HG02852 (cell line): ENCODE data around the gene CCL17.
A peak's percentile ranks its signal among the peaks of the same experiment; 100 is the strongest.
"Not testable (repeated sequence)": the region's sequence is repeated elsewhere in the genome, so short reads cannot be mapped to it uniquely, and the experiment has no call there.

Source experiments
- ATAC-seq: cut with Tn5 transposase; IDR thresholded peaks from one replicate; pipeline ENCODE4 v1.9.1; 2021; ENCODE audit warnings: mild to moderate bottlenecking, moderate library complexity; ENCODE audit not compliant: unreplicated experiment

Gene CCL17

DNA sequence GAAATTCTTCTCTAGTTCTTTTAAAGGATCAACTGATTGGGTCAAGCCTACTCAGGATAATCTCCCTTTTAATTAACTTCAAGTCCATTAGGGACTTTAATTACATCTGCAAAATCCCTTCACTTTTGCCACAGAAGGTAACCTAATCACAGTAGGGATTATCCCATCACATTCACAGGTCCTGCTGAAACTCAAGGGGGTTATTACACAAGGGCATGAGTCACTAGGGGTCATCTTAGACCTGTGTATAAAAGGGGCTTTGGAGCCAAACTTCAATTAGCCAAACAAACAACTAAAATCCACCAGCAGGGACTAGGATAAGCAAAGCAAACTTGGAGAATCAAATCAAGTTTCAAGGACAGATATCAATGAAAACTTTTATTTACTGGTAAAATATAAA lies 23.3 kb downstream of the CCL17 start:
- no peak for ATAC-seq

DNA sequence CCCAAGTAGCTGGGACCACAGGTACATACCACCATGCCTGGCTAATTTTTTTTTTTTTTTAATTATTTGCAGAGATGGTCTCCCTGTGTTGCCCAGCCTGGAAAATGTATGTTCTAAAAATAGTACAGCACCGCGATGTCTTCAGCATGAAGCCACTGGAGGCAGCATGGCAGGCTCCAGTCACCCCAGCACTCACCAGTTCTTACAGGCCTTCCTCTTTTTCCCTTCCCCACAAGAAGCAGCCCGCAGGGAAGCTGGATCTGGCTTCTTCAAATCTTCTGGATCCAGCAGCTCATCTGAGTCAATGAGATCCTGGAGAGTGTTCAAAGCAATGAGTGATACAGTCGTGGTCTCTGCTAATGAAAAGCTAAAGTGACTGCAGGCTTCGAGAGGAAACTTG lies 26.4 kb downstream of the CCL17 start:
- ATAC-seq: no peak

DNA sequence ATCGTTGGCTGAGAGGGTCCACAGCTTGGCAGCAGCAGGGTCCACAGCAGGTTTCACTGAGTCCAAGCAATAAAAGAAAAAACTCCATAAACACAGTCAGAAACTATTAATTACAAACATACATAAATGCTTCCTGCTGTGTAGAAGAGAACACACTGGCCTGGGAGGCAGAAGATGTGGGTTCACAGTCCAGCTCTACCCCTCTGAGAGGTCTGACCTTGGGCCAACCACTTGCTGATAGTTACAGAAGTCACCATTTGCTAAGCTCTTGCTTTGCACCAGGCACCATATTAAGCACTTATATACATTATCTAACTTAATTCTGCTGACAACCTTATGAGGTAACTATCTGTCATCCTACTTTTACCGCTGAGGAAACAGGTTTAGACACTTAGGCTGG lies 27.9 kb downstream of the CCL17 start:
- no peak for ATAC-seq

DNA sequence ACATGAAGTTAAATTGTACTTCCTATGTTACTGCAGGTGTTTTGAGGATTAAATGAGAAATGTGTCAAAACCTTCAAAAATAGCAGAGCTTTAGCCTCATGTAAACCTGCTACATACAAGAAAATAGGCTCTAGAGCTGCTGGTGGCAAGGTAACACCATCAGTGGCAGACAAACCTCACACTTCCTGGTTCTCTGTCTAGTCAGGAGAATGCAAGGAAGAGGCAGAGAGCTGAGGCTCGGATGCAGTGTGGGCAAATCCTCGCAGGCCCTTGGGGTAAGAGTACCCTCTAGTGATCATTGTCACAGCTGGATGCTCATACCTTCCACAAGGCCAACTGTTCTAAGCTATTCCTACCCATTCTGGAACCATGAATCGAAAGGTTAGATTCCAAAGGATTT lies 28.4 kb downstream of the CCL17 start:
- ATAC-seq: no peak

DNA sequence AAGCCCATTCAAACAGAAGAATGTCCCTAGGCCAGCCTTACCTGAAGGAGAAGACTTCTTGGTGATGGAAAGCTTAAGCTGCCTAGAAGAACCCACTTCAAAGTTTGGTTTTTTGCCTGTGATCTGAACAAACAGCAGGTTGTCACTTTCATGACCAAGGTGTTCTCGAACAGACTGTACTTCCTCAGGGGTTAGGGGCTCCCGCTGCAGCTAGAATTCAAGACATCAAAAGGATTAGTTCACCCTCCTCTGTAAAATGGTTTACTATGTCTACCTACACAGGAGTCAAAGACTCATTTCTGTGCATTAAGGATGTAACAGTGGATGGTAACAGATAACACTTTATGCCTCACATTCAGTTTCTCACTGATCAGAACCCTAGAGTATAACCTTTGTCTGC lies 29.4 kb downstream of the CCL17 start:
- no peak for ATAC-seq

DNA sequence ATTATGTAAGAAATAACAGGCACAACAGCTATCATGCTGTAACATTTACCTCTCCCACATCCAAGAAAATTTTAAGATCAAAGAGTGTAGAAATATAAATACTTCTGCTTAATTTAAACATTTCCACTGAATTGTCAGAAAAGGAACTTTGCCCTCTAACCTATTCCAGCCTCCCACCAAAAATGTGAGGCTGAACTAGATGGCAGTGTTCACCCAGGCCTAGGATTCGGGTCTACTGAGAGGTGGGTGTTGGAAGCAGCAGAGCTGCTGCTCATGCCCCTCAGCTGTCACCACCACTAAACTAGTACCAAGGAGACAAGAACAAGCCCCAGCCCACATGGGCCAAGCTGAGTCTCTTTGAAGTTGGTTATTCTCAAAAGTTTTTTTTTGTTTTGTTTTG lies 31.3 kb downstream of the CCL17 start:
- ATAC-seq: no peak

DNA sequence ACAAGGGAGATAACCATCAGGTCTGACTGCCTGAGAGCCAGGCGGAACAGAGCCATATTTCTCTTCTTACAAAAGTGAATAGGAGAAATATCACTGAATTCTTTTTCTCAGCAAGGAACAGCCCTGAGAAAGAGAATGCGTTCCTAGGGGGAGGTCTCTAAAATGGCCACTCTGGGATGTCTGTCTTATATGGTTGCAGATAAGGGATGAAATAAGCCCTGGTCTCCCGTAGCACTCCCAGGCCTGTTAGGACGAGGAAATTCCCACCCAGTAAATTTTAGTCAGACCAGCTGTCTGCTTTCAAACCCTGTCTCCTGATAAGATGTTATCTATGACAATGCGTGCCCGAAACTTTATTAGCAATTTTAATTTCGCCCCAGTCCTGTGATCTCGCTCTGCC lies 35.4 kb downstream of the CCL17 start:
- not testable (repeated sequence) for ATAC-seq

DNA sequence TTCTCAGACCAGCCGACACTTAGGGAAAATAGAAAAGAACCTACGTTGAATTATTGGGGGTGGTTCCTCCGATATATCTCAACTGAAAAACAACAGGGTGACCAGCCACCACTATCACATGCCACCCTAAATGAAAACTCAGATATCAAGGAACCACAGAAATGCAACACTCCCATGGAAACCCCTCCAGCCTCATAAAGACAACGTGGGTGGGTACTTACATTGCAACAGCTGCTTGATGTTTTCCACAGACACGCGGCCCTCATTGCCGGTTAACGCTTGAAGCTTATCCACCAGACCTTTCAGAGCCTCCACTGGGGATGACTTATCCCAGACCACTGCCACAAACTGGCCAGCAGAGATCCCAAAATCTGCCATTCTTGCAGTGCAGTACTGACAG lies 36.0 kb downstream of the CCL17 start:
- ATAC-seq: not testable (repeated sequence)

DNA sequence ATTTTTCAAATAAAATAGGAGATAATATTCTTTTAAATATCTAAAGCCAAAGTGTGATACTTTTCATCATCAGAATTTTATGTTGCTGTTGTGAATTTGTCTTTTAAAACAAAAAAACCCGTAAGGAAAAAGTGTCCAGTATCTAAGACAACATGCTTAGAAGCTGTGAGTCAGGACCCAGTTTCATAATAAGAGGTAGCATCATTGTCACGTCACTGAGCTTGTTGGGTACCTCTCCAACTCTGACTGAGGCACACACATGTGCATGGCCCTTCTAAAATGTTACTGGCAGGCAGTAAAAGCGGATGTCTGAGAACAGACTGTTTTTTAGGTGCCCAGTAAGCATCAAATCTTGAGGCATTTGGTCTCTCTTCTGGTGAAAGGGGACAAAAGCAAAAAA lies 40.1 kb downstream of the CCL17 start:
- no peak for ATAC-seq

DNA sequence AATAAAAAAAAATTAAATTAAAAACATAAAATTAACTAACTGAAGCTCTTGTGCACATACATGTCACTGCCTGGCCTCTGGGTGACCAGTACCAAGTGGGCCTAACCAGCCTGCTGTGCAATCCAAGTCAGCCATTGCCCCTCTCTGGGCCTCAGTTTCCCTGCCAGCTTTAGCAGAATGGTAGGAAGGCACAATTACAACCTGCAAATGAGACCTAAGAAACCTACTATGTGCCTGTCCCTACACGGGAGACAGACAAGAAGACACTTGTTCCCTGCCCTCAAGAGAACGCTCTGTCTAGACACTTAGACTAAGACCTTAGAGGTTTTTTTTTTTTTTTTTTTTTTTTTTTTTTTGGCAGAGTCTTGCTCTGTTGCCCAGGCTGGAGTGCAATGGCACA lies 40.9 kb downstream of the CCL17 start:
- ATAC-seq: no peak

DNA sequence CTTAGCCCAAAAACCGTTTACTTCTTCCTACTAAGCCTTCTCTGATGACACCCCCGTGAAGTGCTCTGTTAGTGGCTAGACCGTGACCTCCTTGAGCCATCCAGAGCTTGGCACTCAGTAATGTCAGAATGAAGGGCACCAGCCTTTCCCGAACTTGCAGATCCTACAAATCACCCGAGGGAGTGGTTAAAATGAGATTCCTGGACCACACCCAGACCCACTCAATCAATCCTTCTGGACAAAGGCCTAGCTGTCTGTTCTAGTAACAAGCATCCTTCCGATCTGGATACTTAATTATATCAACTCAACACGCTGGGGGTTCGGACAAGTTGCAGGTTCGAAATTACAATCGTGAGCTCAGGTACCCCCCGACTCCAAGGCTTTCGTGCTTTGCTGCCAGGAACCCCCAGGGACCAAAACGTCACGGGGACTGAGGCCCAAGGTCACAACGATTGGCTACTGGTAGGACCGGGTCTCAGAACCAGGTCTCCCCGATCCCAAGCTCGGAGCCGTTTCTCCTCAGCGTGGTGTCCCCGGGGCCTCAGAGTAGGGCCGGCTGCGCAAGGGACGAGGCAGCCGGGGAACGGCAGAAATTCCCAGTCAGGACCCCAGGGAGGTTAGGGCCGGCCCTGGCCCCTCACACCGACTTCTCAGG lies 42.1 kb downstream of the CCL17 start:
- ATAC-seq: peak; percentile 27

DNA sequence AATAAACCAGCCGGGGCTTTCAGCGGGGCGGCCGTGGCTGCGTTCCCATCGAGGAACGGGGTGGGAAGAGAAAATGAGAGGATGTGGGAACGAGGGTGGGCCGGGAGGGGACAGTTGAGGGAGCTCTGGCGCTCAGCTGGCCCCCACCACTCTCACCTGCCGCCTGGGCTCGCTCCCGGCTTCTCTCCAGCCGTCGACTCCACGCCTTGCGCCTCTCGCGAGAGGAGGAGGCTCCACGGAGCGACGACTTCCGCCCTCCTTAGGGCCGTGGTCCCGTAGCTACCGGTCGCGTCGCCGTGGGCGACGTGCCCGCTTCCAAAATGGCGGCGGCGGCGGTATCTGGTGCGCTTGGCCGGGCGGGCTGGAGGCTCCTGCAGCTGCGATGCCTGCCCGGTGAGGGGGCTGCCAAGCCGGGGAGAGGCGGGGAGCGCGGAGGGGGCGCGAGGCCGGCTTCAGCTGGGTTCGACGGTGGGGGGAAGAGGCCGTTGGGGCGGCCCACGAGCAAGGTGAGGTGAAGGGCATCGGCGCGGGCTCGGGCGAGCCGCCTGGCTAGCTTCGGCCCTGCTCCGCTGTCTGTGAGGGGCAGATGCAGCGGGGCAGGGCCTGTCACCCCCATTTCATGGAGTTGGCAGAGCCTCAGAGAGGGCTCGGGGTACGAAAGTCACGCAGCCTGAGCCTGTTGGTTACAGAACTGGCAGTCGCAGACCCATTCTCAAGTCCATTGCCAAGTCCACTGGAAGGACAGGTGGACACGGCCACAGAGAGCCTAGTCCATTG lies 42.8 kb downstream of the CCL17 start, which contains the start of the genes CIAPIN1 and COQ9:
Gene CIAPIN1, minus strand, starts transcription at position 200 of the 777 bp plus-strand sequence. CDS start 6,457 bp downstream, outside the sequence.
Gene COQ9, plus strand, starts transcription at position 294 of the 777 bp plus-strand sequence. Its CDS starts 27 bp downstream, at position 321.
- ATAC-seq: peak; percentile 98

DNA sequence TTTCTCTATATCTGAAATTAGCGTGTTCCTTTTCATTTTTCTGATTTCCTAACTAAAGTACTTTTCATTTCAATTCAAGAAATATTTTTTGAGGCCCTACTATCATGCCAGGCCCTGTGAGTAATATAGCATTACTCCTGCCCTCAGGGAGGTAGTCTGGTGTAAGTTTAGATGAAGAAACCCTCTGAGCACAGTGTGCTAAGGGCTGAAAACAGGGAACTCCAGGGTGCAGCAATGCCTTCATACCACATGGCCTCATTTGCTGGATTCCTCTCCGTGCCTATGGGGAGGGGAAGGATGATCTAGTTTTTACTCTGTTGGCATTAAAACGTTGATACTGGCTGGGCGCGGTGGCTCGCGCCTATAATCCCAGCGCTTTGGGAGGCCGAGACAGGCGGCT lies 47.5 kb downstream of the CCL17 start:
- ATAC-seq: no peak

DNA sequence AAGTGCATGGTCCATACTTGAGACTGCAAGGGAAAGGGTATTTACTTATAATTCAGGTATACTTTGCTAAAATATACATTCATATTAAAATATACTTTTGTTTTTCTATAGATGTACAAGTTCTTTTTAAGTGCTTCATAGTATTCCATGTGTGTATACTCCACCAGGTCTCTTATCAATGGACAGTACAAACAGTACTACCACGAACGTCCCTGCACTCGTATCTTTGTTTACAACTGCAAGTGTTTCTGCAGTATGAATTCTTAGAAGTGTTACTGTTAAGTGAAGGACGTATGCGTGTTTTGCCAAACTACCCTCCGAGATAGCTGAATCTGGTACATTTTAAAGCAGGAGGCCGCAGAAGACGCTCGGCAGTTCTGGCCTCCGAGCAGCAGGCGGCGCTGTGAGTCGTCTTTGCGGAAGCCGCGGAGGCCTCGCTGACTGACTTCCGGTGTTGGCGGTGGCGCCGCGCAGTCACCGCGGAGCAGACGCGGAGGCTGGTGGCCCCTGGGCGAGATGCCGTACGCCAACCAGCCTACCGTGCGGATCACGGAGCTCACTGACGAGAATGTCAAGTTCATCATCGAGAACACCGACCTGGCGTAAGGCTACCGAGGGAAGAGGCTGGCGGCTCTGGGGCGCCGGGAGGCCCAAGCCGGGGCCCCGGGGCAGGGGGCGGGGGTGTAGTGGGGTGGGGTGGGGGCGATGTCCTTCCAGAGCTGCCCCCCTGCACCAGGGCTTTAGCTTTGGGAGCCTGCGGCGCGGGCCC lies 57.8 kb downstream of the CCL17 start, which contains the start of gene POLR2C:
Gene POLR2C, plus strand, starts transcription at position 471 of the 769 bp plus-strand sequence. Its CDS starts 46 bp downstream, at position 517.
- peak; percentile 92 for ATAC-seq

DNA sequence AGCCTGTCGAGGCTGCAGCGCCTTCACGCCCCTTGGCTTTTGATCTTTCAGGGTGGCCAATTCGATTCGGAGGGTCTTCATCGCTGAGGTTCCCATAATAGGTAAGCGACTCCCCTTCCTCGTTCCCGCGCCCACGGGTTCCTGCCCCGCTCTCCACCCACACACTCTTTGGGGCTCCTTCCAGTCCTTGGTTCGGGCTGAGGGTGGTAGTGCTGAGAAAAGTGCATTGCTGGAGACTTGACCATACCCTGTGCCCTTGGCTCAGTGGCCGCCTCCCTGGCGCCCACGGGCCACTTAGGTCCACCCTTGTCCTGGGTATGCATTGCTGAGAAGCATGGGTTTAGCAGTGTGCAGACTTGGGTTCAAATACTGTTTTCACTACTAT lies 58.4 kb downstream of the CCL17 start:
- no peak for ATAC-seq

DNA sequence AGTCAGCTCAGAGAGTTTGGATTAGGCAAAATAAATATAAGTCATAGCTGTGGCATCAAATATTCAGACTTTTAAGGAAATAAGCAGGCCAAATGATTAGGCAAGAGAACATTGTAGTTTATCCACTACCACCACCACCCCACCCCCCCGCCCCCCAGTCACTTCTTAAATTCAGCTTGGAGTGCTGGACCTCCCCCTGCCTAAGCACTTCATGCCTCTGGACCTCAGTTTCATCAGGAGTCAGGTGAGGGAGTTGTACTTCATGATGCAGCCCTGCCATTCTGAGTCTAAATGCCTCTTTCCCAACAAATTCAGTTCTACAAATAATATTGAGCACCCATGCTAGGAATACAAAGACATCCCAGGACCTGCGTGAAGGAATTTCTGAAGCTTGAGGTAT lies 60.0 kb downstream of the CCL17 start:
- no peak for ATAC-seq
